Muscle of back (tissue), 11 donors: ENCODE results near the gene RNF31. TPM values are rescaled to one million over a fixed set of nuclear protein-coding genes. Genes with fewer than 3 reads are reported as not detected.

ENCODE experiments used
- DNase-seq, 3 donors: peaks; one replicate each; pipeline versions ENCODE4 v3.0.0 to v3.0.0-alpha.2; 2013
- polyA plus RNA-seq, 10 donors: library from polyadenylated mRNA; unstranded; fragments of 120-200 nt; gene quantifications; one replicate each; pipeline ENCODE4 v1.2.1, GENCODE V29; 2013; ENCODE audit not compliant: insufficient read length in 10 of 10

The RNF31 gene
- polyA plus RNA-seq, 10 donors: 26.5 to 46.0 (median 33.1) TPM

DNA sequence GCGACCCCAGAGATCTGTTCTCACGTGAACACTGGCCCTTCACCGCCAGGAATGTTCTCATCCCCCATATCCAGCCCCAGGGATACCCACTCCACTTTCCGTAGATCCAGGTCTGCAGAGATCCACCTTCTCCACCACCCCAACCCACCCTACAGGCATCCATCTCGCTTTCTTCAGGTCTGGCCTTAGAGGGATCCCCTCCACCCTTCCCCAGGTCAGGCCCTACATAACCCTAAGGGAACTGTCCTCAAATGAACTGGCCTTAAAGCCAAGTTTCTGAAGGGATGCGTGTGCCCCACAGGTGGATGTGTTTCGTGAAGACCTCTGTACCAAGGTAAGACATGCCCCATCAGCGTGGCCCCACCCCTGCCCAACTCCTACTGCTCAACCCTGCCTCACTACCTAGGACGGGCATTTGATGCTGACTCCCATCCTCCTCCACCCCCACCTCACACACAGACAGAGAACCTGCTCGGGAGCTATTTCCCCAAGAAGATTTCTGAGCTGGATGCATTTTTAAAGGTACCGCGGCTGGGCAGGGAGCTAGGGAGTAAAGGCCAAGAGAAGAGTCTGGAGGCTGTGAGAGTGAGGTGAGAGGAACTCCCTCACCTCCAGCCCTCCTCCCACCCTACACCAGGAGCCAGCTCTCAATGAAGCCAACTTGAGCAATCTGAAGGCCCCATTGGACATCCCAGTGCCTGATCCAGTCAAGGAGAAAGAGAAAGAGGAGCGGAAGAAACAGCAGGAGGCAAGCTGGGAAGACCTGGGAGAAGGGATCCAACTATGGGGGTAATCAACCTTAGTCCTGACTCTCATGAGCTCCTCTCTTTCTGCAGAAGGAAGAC lies 10.4 kb upstream of the RNF31 start:
- no peak for DNase-seq

DNA sequence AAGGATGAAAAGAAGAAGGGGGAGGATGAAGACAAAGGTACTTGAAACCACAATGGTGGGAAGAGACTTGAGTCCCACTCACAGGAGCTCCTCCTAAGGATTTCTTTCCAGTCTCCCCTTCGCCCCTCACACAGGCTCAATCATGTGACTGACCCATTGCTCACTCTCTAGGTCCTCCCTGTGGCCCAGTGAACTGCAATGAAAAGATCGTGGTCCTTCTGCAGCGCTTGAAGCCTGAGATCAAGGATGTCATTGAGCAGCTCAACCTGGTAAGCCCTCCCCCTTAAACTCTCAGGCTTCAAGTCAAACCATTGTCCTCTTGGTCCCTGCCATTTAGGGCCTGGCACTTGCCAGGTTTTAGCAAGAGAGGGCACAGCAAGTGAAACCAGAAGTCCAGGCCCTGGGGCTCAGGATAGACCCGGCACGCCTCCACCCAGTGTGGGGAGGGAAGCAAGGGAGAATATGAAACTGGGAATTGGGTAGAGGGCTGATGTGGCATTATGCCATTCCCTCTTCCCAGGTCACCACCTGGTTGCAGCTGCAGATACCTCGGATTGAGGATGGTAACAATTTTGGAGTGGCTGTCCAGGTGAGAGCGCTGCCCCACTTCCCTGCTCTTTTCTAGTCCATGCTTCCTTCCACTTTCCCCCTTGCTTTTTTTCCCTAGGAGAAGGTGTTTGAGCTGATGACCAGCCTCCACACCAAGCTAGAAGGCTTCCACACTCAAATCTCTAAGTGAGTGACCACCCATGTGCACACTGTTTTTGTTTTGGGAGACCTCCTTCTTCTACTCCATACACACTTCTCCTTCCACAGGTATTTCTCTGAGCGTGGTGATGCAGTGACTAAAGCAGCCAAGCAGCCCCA lies 9.5 kb upstream of the RNF31 start:
- no peak for DNase-seq

DNA sequence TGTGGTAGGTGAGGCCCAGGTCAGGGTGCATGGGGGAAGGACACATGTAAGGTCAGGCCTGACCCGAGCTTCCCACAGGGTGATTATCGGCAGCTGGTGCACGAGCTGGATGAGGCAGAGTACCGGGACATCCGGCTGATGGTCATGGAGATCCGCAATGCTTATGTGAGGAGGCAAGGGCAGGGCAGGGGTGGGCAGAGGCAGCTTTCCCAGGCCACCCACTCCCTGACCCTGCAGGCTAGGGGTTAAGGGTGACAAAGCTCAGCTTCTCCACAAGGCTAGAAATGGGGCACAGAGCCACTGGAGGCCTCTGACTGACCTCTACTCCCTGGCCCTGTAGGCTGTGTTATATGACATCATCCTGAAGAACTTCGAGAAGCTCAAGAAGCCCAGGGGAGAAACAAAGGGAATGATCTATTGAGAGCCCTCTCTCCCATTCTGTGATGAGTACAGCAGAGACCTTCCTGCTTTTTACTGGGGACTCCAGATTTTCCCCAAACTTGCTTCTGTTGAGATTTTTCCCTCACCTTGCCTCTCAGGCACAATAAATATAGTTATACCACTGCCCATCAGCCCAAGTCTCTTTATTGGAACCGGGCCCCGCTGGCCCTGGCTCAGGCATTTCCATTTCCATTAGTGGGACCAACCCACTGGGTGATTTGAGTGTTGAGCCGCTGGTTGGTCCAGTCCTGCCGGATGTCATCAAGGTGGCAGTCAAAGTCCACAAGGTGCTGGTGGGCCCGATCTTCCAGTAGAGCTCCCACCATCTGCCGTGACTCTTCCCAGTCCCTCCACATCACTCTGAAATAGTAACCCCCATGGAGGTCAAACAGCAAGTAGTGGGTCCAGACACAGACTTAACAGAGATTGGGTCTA lies 8.7 kb upstream of the RNF31 start:
- no peak for DNase-seq

DNA sequence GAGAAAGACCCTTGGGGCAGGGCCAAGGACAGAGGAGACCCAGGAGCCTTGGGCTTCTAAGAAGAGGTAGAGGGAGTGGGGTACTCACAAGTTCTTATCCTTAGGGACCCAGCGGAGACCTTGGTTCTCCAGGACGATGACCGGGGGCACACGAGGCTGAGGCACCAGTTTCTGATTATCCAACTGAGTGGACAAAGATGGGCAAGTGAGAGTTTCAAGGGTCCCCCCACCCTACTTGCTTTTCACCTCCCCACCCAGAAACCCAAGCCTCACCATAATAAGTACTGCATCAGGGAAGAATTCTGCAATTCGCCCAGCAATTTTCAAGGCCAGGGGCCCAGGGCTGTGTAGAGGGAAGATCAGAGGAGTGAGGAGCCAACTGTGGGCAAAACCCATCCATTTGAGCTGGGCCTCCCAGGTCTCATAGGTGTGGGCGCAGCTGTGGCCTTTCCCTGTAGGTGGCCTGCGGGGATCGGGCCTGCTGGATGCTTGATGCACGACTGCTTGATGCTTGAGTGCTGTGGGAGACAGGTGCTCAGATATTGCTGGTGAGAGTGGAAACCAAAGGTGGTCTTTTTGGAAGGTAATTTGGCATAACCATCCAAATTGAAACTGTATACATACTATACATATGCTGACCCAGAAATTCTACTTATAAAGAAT lies 7.9 kb upstream of the RNF31 start:
- no peak for DNase-seq

DNA sequence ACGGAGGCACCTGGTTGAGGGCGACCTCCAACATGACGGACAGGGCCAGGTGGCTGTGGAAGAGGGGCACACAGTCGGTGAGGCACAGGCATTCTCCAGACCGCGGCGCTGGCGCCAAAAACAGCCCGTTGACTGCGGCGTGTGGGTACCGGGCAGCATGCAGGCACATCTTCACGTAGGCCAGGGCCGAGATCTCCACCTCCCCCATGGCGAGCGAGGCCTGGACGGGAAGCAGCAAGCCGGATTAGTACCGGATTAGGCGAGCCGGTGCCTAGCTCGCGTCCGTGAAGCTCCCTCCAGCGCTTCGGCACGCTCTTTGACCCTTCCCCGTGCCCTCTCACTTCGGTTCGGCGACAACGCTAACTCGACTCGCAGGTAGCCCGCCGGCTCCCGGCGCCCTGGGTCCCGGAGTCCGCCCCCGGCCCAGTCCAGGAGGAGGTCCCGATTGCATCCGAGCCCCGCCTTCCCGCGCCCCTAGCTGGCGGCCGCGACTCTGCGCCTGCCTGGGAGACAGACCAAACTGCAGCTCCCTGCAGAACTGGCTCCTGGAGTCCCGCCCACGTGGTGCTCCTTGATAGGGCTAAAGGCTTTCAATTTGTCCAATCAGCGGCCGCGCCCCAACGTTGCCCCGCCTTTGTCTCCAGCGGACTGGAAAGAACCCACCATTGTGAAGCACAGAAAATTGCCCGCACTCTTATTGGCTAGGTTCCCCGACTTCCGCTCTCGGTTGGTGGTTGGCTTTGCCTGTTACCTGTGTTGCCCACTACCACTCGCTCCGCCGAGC lies 6.0 kb upstream of the RNF31 start, which contains the start of gene EMC9:
TSS of gene EMC9 (minus strand) at position 495 of the 784 bp plus-strand sequence. CDS start at position 208, 287 bp downstream.
- peak; percentile 99 to 100 (median 100) for DNase-seq

DNA sequence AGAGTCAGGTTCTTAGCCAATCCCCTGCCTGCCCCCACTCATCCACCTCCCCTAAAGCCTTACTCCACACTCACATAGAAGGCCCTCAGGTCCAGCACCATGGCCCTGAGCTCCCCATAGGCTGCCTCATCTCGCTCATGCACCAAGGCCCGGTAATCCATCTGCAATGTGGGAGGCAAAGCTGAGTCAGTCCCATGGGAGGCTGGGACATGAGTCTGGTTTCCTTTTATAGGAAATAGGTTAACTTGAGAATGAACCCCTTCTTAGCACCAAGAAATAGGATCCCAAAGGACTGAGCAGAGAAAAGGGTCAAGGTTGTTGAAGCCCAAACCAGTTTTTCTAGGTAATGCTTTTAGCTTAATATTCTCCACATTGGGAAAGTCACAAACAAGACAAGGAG lies 3.8 kb upstream of the RNF31 start:
- DNase-seq: no peak

DNA sequence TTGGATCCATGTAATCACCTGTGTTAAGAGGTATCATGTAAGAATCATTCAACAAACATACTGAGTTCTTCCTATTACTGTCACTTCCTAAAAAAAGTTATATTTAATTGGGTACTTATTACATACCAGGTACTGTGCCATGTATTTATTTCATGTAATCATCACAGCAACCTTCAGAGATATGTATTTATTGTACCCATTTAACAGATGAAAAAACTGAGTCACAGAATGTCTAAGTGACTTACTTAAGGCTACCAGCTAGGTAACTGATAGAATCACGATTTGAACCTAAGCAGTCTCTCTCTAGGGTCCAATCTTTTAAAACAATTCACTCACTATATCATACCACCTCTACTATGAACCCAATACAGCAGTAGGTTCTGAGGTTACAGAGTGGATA lies 2.8 kb upstream of the RNF31 start:
- DNase-seq: no peak

DNA sequence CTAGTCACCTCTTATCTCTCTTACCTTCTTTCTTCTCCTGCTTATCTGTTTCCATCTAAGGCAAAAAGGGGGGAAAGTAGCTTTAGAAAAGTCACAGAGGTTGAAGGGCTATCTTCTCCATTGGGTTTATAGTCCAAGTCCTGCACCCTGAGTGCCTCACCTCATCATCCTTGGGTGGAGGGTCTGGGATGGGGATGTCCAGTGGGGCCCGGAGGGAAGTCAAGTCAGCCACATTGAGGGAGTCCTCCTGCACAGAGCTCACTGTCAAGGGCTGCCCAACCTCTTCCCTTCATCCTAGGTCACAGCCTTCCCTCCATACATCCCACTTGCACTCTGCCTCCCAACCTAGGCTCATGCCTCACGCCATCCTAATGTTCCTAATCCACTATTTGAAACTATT lies 2.1 kb upstream of the RNF31 start:
- no peak for DNase-seq

DNA sequence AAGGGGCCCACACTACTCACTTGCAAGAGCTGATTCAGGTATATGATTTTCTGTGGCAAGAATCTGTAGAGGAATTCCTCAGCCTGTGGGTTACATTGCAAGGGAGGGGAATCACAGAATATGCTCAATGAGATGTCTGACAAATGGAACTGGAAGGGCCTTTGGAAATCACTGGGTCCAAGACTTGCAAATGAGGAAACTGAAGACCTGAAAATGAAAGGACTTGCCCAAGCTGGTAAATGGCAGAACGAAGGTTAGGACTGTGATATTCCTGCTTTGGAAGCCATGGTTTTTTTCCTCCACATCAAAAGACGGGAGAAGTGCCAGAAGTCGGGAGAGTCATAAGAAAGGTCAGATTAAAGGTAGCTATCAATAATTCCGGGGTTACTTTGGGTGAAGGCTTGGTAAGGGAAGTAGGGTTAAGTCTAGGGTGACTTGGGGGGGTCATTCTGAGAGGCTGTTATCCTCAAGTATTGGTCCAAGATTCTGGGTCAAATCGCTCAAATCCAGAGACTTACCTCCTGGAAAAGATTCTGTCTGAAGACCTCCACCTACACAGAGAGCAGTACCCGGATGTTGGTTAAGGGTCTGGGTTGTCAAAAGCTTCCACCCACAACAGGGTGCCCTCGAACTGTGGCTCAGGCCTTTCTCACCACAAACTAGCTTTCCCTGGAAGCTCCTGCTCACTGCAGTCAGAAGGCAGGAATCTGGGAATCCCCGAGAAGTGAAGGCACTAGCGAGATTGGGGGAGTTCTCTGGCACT lies 1.4 kb upstream of the RNF31 start:
- DNase-seq: no peak

DNA sequence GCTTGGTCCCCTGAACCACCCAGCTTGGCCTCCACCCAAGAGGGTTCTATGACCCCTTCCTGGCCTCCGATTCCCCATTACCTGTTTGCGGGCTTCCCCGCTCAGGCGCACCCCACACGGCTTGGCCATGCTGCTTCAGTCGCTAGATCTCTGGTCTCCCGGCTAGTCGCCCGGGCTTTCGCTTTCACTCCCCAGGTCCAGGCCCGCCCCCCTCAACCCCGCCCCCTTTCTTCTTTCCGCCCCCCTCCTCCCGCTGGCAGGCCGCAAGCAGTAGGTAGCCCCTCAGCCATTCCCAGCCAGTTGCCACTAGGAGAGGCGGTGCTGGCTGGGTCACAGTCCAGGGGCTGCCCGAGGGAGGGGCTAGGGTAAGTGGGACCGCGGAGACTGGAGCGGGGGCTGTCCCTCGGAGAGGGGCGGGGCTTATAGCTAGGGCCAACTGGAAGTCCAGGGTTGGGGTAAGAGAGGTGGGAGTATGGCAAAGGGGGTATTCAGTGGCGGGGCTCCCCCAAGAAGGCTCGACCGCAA lies 783 bp upstream of the RNF31 start, which contains the start of gene PSME2:
TSS of gene PSME2 (minus strand) at position 158 of the 525 bp plus-strand sequence. CDS start at position 129, 29 bp downstream.
- DNase-seq: peak; percentile 93 to 97 (median 97)

DNA sequence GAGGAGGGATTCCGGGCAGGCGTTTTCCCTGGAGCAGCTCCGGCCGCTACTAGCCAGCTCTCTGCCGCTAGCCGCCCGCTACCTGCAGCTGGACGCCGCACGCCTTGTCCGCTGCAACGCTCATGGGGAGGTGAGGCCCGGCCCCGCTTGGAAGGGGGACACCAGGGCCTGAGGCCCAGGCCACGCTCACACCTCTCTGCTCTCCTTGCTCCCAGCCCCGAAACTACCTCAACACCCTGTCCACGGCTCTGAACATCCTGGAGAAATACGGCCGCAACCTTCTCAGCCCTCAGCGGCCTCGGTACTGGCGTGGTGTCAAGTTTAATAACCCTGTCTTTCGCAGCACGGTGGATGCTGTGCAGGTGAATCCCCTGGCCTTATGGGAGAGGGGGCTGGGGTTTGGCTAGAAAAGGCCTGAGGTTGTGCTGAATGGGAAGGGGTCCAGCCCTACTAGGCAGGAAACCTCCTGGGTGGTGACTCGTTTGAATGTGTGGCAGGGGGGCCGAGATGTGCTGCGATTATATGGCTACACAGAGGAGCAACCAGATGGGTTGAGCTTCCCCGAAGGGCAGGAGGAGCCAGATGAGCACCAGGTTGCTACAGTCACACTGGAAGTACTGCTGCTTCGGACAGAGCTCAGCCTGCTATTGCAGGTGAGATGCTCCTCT lies 597 bp downstream of the RNF31 start:
- no peak for DNase-seq

DNA sequence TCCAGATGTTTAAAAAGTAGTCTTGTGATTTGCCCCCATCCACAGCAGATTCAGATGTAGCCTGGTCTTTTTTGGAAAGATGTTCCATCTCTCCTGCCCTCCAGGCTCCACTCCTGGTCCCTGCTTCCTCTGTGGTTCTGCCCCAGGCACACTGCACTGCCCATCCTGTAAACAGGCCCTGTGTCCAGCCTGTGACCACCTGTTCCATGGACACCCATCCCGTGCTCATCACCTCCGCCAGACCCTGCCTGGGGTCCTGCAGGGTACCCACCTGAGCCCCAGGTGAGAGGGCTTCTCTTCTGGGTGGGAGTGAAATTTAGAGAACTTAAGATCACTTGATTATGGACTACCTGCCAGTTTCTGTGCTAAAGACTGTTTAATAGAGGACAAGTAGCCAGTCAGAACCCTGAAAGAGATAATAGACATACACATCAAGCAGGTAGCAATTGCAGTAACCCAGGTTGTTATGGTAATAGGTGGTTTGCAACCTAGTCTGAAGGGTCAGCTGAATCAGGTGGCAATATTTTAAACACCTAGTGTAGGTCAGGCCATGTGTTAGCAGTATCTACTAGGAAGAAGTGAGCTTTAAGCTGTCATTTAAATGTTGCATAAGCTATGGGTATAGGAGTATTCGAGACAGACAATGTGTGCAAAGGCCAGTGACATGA lies 2.1 kb downstream of the RNF31 start:
- DNase-seq: no peak

DNA sequence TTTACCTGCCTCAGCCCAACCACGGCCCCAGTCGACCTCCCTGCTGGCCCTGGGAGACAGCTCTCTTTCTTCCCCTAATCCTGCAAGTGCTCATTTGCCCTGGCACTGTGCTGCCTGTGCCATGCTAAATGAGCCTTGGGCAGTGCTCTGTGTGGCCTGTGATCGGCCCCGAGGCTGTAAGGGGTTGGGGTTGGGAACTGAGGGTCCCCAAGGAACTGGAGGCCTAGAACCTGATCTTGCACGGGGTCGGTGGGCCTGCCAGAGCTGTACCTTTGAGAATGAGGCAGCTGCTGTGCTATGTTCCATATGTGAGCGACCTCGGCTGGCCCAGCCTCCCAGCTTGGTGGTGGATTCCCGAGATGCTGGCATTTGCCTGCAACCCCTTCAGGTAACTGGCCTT lies 2.8 kb downstream of the RNF31 start:
- no peak for DNase-seq

DNA sequence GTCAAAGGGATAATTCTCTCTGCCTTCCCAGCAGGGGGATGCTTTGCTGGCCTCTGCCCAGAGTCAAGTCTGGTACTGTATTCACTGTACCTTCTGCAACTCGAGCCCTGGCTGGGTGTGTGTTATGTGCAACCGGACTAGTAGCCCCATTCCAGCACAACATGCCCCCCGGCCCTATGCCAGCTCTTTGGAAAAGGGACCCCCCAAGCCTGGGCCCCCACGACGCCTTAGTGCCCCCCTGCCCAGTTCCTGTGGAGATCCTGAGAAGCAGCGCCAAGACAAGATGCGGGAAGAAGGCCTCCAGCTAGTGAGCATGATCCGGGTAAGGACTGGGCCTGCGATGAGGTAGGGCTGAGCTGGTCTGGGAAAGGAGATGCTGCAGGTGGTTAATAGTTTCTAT lies 3.3 kb downstream of the RNF31 start:
- no peak for DNase-seq

DNA sequence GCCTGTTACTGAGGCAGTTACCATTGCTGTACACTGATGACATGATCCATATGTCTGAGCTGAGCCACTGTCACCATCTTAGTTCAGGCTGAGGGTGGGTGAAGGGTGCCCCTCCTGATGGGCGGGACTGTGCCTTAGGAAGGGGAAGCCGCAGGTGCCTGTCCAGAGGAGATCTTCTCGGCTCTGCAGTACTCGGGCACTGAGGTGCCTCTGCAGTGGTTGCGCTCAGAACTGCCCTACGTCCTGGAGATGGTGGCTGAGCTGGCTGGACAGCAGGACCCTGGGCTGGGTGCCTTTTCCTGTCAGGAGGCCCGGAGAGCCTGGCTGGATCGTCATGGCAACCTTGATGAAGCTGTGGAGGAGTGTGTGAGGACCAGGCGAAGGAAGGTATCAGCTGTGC lies 3.7 kb downstream of the RNF31 start:
- no peak for DNase-seq

DNA sequence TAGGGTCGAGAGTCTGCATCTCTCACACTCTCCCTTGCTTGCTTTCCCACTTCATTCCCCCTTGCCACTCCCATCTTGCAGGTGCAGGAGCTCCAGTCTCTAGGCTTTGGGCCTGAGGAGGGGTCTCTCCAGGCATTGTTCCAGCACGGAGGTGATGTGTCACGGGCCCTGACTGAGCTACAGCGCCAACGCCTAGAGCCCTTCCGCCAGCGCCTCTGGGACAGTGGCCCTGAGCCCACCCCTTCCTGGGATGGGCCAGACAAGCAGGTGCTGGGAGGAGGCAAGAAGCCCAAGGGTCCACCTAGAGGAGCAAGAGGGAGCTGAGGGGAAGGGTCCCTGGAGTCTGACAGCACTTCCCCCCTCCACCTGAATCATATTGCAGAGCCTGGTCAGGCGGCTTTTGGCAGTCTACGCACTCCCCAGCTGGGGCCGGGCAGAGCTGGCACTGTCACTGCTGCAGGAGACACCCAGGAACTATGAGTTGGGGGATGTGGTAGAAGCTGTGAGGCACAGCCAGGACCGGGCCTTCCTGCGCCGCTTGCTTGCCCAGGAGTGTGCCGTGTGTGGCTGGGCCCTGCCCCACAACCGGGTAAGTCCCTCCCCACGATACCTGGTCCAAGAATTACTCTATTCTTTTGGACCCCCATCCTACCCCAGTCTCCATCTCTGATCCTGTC lies 4.2 kb downstream of the RNF31 start:
- no peak for DNase-seq

DNA sequence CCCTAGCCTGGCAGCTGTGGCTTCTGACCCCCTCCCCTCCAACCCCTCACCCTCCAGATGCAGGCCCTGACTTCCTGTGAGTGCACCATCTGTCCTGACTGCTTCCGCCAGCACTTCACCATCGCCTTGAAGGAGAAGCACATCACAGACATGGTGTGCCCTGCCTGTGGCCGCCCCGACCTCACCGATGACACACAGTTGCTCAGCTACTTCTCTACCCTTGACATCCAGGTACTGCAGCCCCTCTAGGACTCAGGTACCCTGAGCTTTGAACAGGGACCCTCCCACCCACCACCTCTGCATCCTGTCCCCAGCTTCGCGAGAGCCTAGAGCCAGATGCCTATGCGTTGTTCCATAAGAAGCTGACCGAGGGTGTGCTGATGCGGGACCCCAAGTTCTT lies 7.8 kb downstream of the RNF31 start:
- DNase-seq: no peak
